H9 (cell line): Measurements from ENCODE around the gene GPC3. TPM values are rescaled to one million over a fixed set of nuclear protein-coding genes. Genes with fewer than 3 reads are reported as not detected.

Source experiments
- DNase-seq: peaks from one replicate; pipeline ENCODE4 v3.0.0-alpha.2; 2017
- H2AFZ ChIP-seq: one replicate; pipeline ENCODE4 v1.6.1; 2013; ENCODE audit warnings: mild to moderate bottlenecking, low read length, control low read depth, moderate library complexity
- H2AK5ac ChIP-seq: 2 replicates; pipeline ENCODE4 v1.6.1; 2013; ENCODE audit warnings: low read length, control low read depth, mixed read lengths; ENCODE audit not compliant: insufficient read length
- H2BK120ac ChIP-seq: one replicate; pipeline ENCODE4 v1.6.1; 2013; ENCODE audit warnings: low read depth, mild to moderate bottlenecking, low read length, control low read depth, inconsistent platforms; ENCODE audit not compliant: poor library complexity, severe bottlenecking
- H2BK12ac ChIP-seq: 2 replicates; pipeline ENCODE4 v1.6.1; 2013; ENCODE audit warnings: low read length, control low read depth, mixed read lengths, low read depth; ENCODE audit not compliant: insufficient read length
- H2BK15ac ChIP-seq: 2 replicates; pipeline ENCODE4 v1.6.1; 2013; ENCODE audit warnings: low read depth, low read length, control low read depth
- H2BK20ac ChIP-seq: one replicate; pipeline ENCODE4 v1.6.1; 2013; ENCODE audit warnings: low read depth, mild to moderate bottlenecking, low read length, control low read depth, inconsistent platforms; ENCODE audit not compliant: poor library complexity, severe bottlenecking
- H2BK5ac ChIP-seq: 2 replicates; pipeline ENCODE4 v1.6.1; 2013; ENCODE audit warnings: low read length, control low read depth, mixed read lengths; ENCODE audit not compliant: insufficient read length
- H3K14ac ChIP-seq: 2 replicates; pipeline ENCODE4 v1.6.1; 2013; ENCODE audit warnings: low read length, control low read depth; ENCODE audit not compliant: insufficient read depth
- H3K18ac ChIP-seq: 2 replicates; pipeline ENCODE4 v1.6.1; 2013; ENCODE audit warnings: low read depth, mild to moderate bottlenecking, mixed read lengths, low read length, control low read depth; ENCODE audit not compliant: insufficient read length
- H3K23ac ChIP-seq: 2 replicates; pipeline ENCODE4 v1.6.1; 2013; ENCODE audit warnings: low read length, control low read depth, mixed read lengths, low read depth; ENCODE audit not compliant: insufficient read length
- H3K23me2 ChIP-seq: 2 replicates; pipeline ENCODE4 v1.6.1; 2013; ENCODE audit warnings: low read depth, mild to moderate bottlenecking, mixed read lengths, low read length, control low read depth; ENCODE audit not compliant: insufficient read length, poor library complexity, severe bottlenecking
- H3K27ac ChIP-seq: 2 replicates; pipeline ENCODE4 v1.5.1; 2013; ENCODE audit warnings: low read length, control low read depth, mixed read lengths, low read depth; ENCODE audit not compliant: insufficient read length
- H3K27me3 ChIP-seq: 2 replicates; pipeline ENCODE4 v1.6.1; 2013; ENCODE audit warnings: low read length, control low read depth, inconsistent platforms; ENCODE audit not compliant: insufficient read depth
- H3K4ac ChIP-seq: 2 replicates; pipeline ENCODE4 v1.6.1; 2013; ENCODE audit warnings: low read depth, mild to moderate bottlenecking, control low read depth, inconsistent platforms, low read length, moderate library complexity
- H3K4me1 ChIP-seq: 2 replicates; pipeline ENCODE4 v1.6.1; 2013; ENCODE audit warnings: low read length, control low read depth, inconsistent platforms; ENCODE audit not compliant: insufficient read depth
- H3K4me2 ChIP-seq: 2 replicates; pipeline ENCODE4 v1.6.1; 2013; ENCODE audit warnings: low read length, control low read depth, mixed read lengths; ENCODE audit not compliant: insufficient read length, insufficient read depth
- H3K56ac ChIP-seq: 2 replicates; pipeline ENCODE4 v1.6.1; 2013; ENCODE audit warnings: low read depth, mild to moderate bottlenecking, mixed read lengths, low read length, control low read depth; ENCODE audit not compliant: insufficient read length
- H3K79me1 ChIP-seq: 2 replicates; pipeline ENCODE4 v1.6.1; 2013; ENCODE audit warnings: low read depth, mild to moderate bottlenecking, moderate library complexity, low read length, control low read depth, inconsistent platforms; ENCODE audit not compliant: insufficient read depth, poor library complexity, severe bottlenecking
- H3K79me2 ChIP-seq: 2 replicates; pipeline ENCODE4 v1.6.1; 2013; ENCODE audit warnings: low read length, control low read depth, inconsistent platforms; ENCODE audit not compliant: insufficient read depth
- H3K9ac ChIP-seq: 2 replicates; pipeline ENCODE4 v1.6.1; 2013; ENCODE audit warnings: low read length, control low read depth, mixed read lengths; ENCODE audit not compliant: insufficient read length; ENCODE audit errors: extremely low read depth
- H3K9me3 ChIP-seq: one replicate; pipeline ENCODE4 v1.6.1; 2013; ENCODE audit warnings: low read depth, low read length, inconsistent platforms; ENCODE audit not compliant: control insufficient read depth
- H3T11ph ChIP-seq: one replicate; pipeline ENCODE4 v1.6.1; 2013; ENCODE audit warnings: mild to moderate bottlenecking, low read length, control low read depth, inconsistent platforms
- H4K20me1 ChIP-seq: one replicate; pipeline ENCODE4 v1.6.1; 2013; ENCODE audit not compliant: control insufficient read depth, insufficient read length, insufficient read depth
- H4K5ac ChIP-seq: 2 replicates; pipeline ENCODE4 v1.6.1; 2013; ENCODE audit warnings: low read depth, mild to moderate bottlenecking, mixed read lengths, low read length, control low read depth; ENCODE audit not compliant: insufficient read length
- H4K8ac ChIP-seq: replicated peaks from 2 replicates; pipeline ENCODE4 v1.6.1; 2013; ENCODE audit warnings: low read length, control low read depth, mixed read lengths, low read depth; ENCODE audit not compliant: insufficient read length
- H4K91ac ChIP-seq: 2 replicates; pipeline ENCODE4 v1.6.1; 2013; ENCODE audit warnings: low read depth, mild to moderate bottlenecking, moderate library complexity, mixed read lengths, low read length, control low read depth; ENCODE audit not compliant: insufficient read length
- H3K27ac Mint-ChIP-seq, 3 experiments: 2 replicates in 2 of 3; 3 replicates in 1 of 3; pipeline ENCODE4 v1.8.0; 2020 to 2021; ENCODE audit warnings: mixed read lengths in 3 of 3, mild to moderate bottlenecking in 1 of 3, moderate library complexity in 1 of 3
- H3K27me3 Mint-ChIP-seq: 2 replicates; pipeline ENCODE4 v1.8.0; 2021; ENCODE audit warnings: low read depth, mild to moderate bottlenecking, moderate library complexity, mixed read lengths
- H3K36me3 Mint-ChIP-seq, 3 experiments: 2 replicates in 2 of 3; 3 replicates in 1 of 3; pipeline ENCODE4 v1.8.0; 2020 to 2021; ENCODE audit warnings: low read depth in 3 of 3, mixed read lengths in 3 of 3; ENCODE audit not compliant: insufficient read depth in 1 of 3
- H3K4me1 Mint-ChIP-seq, 2 experiments: 2 replicates each; pipeline ENCODE4 v1.8.0; 2020; ENCODE audit warnings: mixed read lengths in 2 of 2
- H3K4me3 Mint-ChIP-seq, 2 experiments: 2 replicates in 1 of 2; 3 replicates in 1 of 2; pipeline ENCODE4 v1.8.0; 2020 to 2021; ENCODE audit warnings: mild to moderate bottlenecking in 2 of 2, mixed read lengths in 2 of 2, moderate library complexity in 1 of 2
- H3K9me3 Mint-ChIP-seq, 2 experiments: 2 replicates in 1 of 2; 3 replicates in 1 of 2; pipeline ENCODE4 v1.8.0; 2020; ENCODE audit warnings: mild to moderate bottlenecking in 2 of 2, mixed read lengths in 2 of 2, moderate library complexity in 1 of 2
- CTCF ChIP-seq: fragments of 200-600 bp; sonication (generic); conservative IDR thresholded peaks from 3 replicates; pipeline ENCODE4 v1.8.0; 2021; ENCODE audit warnings: antibody characterized with exemption, mild to moderate bottlenecking
- WGBS: extraction: QIAGEN DNeasy Blood & Tissue Kit; methylation state at CpG from one replicate; pipeline ENCODE4 v1.1.7; 2013; ENCODE audit warnings: missing lambda C conversion rate, low lambda C conversion rate, mixed read lengths; ENCODE audit not compliant: insufficient read length; ENCODE audit errors: extremely low coverage; 5-methylcytosine and 5-hydroxymethylcytosine counted together
- total RNA-seq: library from RNA; stranded (reverse); gene quantifications from 2 replicates; pipeline ENCODE4 v1.2.1, GENCODE V29; 2021

The GPC3 gene
- total RNA-seq, 1 experiment from 2014 or later, result 108 TPM

GRCh38 chrX:133681897-133682296 is 303.5 kb downstream of the GPC3 start:
- no peaks in the 10 kb centered on the region for H3K36me3 Mint-ChIP-seq
- no CpG with 5 or more reads among the region's 6 CpGs for WGBS
- Histone ChIP-seq H2BK12ac (no peak overlapping the region), H4K91ac (no peak overlapping the region), H3K79me1 (no peaks in the 10 kb centered on the region), H3K14ac (no peak overlapping the region), H2BK15ac (no peak overlapping the region), H3K23ac (no peak overlapping the region), H3K4ac (no peak overlapping the region), H3K9ac (no peak overlapping the region), H4K20me1 (no peaks in the 10 kb centered on the region), H3K18ac (no peak overlapping the region), H3K27ac (no peak overlapping the region), H4K5ac (no peak overlapping the region), H2BK120ac (no peak overlapping the region), H3K4me2 (no peak overlapping the region), H3K9me3 (no peaks in the 10 kb centered on the region), H2BK5ac (no peak overlapping the region), H2BK20ac (no peak overlapping the region), H4K8ac (no peak overlapping the region), H3K56ac (no peak overlapping the region), H3K79me2 (no peaks in the 10 kb centered on the region), H3K23me2 (no peaks in the 10 kb centered on the region), H3K4me1 (peaks cover 4% of the 10 kb centered on the region; the same call in 1 of the 2 replicates), H3T11ph (no peak overlapping the region), H2AFZ (no peak overlapping the region), H2AK5ac (no peak overlapping the region), H3K27me3 (no peaks in the 10 kb centered on the region)
- no peak for TF ChIP-seq CTCF
- H3K4me1 Mint-ChIP-seq, result peaks cover 22 to 23% of the 10 kb centered on the region in 2 experiments
- no peaks in the 10 kb centered on the region for H3K9me3 Mint-ChIP-seq
- no peak for DNase-seq
- H3K27ac Mint-ChIP-seq, result no peak overlapping the region
- H3K4me3 Mint-ChIP-seq, result no peak overlapping the region
- H3K27me3 Mint-ChIP-seq, result no peaks in the 10 kb centered on the region; the same call in 1 of the 2 replicates
